Activated CD4-positive, alpha-beta T cell treated with anti-CD3 and anti-CD28 coated beads, Interleukin-2, amount 50 U/mL, for 24 hours (primary cell): ENCODE data around the gene JARID2.

Experiments used
- DNase-seq, 2 donors: peaks; one replicate each; pipeline ENCODE4 v3.0.0-alpha.2; 2020; ENCODE audit warnings: low read depth in 1 of 2, low spot score in 1 of 2

The JARID2 gene

DNA sequence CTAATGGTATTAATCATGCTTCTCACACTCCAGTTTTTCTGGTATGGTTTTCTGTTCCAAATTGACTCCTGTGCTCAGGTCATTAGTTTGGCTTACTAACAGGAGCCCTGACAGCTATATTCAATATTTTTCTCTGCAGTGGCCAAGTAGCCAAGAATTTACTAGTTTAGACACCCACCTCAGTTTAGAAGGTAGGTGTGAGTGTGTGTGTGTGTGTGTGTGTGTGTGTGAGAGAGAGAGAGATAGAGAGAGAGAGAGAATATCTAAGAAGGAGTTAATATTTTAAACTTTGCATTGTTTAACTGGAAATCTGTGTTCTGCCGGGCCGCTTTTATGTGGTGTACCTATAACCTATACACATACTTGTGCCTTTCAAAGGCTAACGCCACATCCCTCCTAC, 18.5 kb downstream of the JARID2 start:
- DNase-seq = no peak

- DNase-seq = no peak
These were observed 19.3 kb downstream of the JARID2 start for GRCh38 chr6:15264902-15265761.

- no peak for DNase-seq
These were observed 19.9 kb downstream of the JARID2 start for GRCh38 chr6:15265787-15266186.

DNA sequence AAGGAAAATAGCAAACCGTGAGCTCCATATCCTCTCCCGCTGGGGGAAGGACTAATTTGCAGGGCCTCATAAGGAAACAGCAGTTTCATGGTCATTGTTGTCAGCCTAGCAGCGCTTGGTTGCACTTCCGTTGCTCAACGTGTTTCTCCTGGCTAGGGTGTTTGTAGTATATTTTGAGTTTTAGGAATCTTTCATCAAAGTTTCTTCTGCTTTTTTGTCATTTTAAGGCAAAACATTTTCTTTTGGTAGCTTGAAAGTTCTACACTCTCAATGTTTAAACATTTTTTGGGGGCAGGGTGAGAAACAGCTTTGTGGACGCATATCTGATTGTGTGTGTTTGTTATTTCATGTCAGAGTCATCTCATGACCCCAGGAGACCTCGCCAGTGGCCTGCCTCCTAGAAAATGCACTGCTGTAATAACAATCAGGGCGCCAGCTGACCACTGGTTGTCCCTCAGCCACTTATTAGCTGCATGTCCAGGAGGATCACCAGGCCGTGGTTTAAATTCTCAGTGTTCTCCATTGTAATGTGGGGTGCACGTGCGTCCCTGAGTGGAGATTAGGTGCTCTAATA, 20.6 kb downstream of the JARID2 start:
- DNase-seq = no peak

- DNase-seq = no peak
These were observed 21.4 kb downstream of the JARID2 start for GRCh38 chr6:15267221-15267620.

DNA sequence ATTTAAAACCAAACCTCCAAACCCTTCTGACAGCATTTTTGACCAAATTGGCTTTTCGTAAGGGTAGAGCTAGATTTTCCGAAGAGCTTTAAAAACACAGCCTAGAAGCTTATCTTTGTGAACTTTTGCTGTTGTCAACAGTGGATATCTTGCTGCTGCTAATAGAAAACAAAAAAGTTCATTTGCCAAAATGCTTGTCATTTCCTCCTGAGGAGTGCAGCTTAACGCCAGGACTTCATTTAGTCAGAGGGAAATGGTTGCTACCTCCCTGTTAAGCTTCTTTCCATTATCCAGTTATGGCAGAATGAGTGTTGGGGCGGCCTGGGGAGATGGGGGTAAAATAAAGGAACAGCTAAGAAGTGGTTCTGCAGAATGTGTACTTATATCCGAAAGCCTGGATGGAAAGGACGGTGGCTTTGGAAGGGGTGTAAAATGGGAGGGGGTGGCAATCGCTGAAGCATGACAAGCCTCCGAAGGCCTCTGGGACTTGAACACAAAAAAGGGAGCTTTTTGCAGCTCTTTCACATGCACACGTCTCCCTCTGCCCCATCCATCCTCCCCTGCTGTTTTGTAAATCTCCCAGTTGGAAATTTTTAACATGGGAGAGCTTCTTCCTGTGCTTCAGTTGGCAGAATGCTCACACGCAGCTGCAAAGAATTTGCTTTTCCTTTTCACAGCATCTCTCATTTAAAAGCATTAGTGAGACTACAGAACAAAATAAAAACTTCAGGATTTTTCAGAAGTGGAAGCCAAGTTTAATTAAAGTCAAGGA, 22.5 kb downstream of the JARID2 start:
- DNase-seq = no peak

DNA sequence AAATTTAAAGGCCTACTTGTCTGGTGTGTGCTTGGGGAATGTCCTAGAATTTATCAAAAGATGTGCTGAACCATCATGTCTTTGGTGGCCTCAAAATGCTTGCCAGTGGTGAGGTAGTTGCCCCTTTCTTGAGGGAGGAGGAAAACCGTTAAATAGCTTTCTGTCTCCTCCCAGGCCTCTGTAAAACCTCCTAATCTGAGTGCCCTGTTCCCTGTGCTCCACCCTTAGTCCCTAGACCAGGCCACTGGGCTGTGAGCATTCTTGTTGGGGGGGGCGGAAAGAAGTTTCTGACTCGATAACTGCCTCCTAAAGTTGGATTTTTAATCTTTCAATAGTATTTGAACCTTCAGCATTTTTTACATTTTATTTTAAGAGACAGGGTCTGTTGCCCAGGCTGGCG, 23.1 kb downstream of the JARID2 start:
- no peak for DNase-seq

GRCh38 chr6:15269619-15270018, 23.8 kb downstream of the JARID2 start:
- DNase-seq = no peak

- no peak for DNase-seq
These were observed 24.5 kb downstream of the JARID2 start for GRCh38 chr6:15270402-15270801.

DNA sequence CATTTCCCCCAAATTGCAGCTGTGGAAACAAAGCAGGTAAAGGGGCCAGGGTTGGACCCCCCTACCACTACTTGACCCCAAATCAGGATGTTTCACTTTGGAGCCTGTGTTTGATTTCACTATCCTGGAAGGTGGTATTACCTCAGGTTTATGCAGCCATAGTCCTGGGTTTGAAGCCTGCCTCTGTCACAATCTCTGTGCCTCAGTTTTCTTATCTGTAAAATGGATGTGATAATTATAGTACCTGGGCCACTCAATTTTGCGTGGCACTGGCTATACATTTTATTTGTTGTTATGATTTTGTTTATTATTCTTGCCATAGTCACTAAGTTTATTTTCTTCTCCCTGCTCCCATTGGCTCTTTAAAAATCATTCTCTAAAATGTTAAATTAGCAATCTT, 26.7 kb downstream of the JARID2 start:
- no peak for DNase-seq

GRCh38 chr6:15274692-15275387, 29.0 kb downstream of the JARID2 start:
- no peak for DNase-seq

DNA sequence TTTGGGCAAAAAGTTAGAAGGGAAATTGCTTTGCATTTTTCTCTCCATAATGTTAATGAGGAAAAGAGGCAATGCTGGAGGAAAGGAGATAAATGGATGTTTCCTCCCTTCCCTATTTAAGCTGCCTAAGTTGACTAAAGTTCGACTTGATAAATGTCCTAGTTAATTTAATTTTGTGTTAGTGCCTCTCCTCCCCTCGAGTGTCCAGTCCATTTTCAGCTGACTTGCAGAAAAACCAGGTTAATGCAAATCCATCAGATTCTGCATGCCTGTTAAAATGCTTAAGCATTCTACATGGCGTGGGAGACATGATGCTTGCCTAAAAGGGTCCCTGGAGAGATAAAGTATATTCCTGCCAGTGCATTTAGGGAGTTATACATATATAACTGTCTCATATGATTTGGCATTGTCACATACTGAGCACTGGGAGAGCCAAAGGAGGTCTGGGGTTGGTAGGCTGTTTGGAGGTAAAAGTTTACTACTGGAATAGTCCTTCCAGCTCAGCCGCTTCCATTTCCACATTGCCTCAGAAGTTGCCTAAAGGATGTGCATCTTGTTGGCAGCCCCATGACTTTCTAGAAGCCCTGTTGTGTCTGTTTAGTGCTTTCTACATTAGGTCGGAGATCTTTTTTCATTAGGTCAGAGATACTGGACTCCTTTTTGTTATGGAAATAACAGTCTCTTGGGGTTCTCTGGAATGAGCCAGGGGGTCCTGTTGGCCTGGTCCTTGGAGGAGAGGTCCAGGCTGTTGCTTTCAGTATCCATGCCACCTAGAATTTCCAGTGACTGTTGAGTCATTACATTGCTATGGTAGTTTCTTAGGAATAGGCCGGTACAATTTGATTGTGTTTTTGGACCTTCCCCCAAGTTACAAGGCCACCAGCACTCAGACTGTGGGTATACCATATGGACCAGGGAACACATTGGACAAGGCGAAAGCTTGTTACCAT, 30.4 kb downstream of the JARID2 start:
- DNase-seq = no peak

DNA sequence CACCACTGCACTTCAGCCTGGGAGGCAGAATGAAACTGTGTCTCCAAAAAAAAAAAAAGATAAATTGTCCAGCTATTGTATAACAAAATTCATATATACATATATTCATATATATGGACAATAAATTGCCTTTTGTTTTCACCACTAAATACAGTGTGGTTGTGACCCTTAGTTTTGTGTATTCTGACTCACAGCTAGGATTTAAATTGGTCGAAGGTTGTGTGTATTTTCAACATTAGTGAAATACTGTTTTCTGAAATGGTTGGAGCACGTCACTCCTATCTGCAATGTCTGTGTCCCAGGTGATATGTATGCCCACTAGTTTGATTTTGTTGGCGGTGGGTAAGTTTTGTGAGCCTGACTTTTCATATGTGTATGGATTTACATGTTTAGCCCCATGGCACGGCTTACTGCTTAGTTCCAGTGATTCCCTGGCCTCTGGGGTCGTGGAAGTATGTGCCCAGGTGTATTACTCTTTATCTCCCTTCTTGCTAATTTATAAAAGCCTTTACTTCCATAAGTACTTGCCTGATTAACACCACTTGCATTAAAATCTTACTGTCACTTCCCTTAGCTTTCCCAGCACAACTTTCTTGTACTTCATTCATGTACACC, 33.3 kb downstream of the JARID2 start:
- no peak for DNase-seq

DNA sequence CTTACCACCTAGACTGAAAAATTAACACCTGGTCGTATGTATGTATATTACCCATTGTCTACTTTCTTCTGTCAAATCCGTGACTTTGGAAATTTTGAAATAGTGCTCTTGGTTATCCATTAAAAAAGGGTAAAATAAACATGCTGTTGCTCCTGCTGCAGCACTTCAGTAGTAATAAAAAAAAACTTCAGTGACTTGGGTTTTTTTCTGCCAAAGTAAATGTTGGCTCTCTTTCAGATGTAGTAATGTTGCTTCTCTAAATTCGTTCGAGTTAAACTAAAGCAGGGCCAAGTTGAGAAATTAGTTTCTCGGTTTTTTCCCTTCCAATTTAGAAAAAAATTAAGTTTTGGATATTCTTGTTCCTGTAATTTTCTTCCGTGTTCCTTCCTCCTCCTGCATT, 34.2 kb downstream of the JARID2 start:
- DNase-seq = no peak

- no peak for DNase-seq
These were observed 35.1 kb downstream of the JARID2 start for GRCh38 chr6:15280961-15281360.

DNA sequence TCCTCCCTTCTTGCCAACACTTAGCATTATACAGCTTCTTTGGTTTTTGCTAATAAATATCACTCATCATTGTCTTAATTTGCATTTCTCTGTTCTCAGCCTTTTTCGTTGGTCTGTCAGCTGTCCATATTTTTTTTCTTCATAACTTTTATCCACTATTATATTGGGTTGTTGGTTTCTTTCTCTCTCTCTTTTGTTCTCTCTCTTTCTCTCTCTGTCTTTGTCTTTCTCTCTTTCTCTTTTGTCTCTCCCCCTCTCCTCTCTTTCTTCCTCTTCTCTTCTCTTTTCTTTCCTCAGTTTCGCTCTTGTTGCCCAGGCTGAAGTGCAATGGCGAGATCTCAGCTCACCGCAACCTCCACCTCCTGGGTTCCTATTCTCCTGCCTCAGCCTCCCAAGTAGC, 36.5 kb downstream of the JARID2 start:
- DNase-seq = no peak

DNA sequence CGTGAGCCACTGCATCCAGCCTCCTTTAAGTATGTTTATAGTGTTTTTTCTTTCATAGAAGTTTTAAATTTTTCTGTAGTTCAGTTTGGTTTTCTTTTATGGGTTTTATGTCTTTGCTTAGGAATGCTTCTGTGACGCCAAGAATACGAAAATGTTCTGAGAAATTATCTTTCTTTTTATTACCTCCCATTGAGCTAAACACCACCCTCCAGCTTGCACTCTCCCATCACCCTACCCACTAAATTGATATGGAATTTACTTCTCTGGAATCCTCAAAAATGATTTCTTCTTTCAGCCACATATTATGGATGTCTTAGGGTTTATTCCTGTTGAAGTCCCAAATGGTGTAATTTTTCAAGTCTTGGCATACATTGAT, 38.1 kb downstream of the JARID2 start:
- no peak for DNase-seq

- no peak for DNase-seq
These were observed 38.9 kb downstream of the JARID2 start for GRCh38 chr6:15284743-15285142.

DNA sequence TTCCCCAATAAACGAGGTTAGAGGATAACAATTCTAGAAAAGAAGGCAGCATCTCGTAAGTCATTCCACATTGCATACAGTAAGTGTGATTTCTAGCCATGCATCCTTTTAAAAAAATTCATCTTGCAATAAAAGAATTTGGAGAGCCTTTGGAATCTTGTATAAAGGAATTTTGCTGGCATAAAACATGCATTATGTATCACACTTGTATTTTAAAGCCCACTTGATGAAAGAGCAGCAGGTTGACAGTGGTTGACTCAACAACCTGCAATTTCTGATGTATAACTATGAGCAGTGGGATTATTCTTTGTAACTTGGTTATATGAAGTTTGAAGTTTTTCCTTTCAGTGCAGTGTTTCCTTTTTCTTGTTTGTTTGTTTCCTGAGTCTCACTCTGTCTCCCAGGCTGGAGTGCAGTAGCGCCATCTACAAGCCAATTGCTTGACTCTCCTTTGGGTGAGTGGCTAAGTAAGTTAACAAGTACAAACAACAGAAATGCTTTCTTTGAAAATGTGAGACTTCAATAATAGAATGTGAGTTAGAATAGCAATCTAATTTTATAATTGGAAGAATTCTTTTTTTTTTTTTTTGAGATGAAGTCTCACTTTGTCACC, 39.9 kb downstream of the JARID2 start:
- no peak for DNase-seq
